Stimulated activated CD4-positive, alpha-beta T cell treated with anti-CD3 and anti-CD28 coated beads, TNF-alpha, amount 100 ng/mL, for 48 hours (primary cell): Measurements from ENCODE around the gene LPAR6.

ENCODE experiments used
- DNase-seq, 3 donors: peaks; one replicate each; pipeline ENCODE4 v3.0.0-alpha.2; 2020; ENCODE audit warnings: low read depth in 3 of 3

Gene LPAR6

DNA sequence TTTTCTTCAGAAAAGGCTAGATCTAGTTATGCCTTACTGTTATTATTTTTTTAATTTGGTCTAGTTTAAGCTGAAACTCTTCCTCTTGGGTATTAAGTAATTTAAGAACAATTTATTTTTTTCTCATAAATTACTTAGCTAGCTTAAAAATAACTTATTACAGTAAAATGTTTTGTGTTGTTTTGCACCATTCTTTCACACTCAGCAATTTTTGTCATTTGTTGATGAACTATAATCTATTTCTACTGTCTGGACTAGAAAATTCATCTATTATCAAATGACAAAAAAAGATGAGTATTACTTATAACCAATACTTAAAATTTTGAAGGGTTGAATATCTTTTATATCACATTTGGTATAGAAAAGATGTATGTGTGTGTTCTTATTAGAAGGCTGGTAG lies 1.6 kb upstream of the LPAR6 start:
- no peak for DNase-seq

- DNase-seq = peak in 1 of 3 donors; percentile 9
Measured at GRCh38 chr13:48411841-48412531, 927 bp downstream of the LPAR6 start.

- no peak for DNase-seq
Measured at GRCh38 chr13:48411147-48411794, 1.6 kb downstream of the LPAR6 start.

GRCh38 chr13:48410199-48410598 lies 2.7 kb downstream of the LPAR6 start:
- no peak for DNase-seq

DNA sequence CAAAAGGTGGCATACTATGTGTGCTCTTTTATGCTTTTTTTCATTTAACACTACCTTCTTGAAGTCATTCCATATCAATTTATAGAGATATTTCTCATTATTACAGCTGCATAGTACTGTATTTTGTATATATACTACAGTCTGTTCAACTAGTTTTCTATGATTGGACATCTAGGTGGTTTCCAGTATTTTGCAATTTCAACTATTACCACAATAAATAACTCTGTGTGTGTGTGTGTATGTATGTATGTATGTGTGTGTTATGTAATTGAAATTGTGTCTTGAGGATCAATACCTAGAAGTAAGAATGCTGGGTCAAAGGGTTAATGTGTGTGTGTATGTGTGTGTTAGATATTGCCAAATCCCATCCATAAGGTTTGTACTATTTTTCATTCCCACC lies 7.0 kb downstream of the LPAR6 start:
- no peak for DNase-seq

- no peak for DNase-seq
Measured at GRCh38 chr13:48404952-48405351, 8.0 kb downstream of the LPAR6 start.

DNA sequence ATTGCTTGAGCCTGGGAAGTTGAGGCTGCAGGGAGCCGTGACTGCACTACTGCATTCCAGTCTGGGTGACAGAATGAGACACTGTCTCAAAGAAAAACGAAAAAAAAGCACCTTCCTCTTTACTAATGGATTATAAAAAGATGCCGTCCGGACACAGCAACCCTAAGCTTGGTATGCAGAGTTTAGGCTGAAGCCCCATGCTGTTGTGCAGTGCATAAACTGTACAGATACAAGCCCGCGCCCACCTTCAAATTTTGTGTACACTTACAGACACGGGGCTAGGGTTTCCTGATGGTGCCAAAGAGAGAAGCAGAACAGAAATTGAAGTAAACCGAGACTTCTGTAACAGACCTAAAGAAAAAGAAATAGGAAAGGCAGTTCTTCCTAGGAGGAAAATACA lies 9.0 kb downstream of the LPAR6 start:
- no peak for DNase-seq

GRCh38 chr13:48403151-48403631 lies 9.7 kb downstream of the LPAR6 start:
- peak in 1 of 3 donors; percentile 12 for DNase-seq

GRCh38 chr13:48402325-48402932 lies 10.5 kb downstream of the LPAR6 start:
- peak in 1 of 3 donors; percentile 9 for DNase-seq

DNA sequence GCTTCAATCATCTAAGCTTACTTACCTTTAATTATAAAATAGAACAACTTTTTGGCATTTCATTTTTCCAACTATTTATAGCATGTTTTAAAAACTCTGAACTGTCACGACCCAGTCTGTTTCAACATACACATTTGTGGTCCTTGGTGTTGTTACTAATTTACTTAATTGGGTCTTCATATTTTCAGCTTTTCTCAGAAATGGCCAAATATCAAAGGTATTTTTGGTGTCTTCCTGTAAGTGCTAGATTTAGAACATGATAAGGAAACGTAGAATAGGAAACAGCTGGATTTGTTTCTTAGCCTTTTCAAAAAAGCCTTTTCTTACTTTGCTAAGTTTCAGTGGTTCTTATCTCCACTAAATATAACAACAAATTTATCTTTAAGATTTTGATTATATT lies 11.4 kb downstream of the LPAR6 start:
- DNase-seq = no peak

DNA sequence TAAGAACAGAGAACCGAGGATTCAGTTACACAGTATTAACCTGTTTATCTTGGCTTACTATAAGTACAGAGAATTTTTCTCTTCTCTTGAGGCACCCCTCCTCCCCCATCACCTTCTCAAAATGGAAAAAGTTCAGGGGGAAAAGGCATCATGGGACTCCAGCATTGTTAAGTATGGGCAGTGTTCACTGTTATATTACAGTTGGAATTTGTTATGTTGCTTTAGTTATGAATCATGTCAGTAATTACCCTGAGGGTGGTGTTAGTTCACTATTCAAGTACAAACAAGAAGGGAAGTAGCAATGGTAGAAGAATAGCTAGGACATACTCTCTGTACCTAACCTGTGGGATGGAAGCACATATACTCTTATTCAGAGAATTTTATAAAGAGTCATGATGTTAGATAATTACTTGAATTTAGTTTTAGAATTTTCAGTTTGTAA lies 12.0 kb downstream of the LPAR6 start:
- DNase-seq = no peak

GRCh38 chr13:48400090-48400694 lies 12.7 kb downstream of the LPAR6 start:
- DNase-seq = no peak

GRCh38 chr13:48398450-48399095 lies 14.3 kb downstream of the LPAR6 start:
- DNase-seq = no peak

DNA sequence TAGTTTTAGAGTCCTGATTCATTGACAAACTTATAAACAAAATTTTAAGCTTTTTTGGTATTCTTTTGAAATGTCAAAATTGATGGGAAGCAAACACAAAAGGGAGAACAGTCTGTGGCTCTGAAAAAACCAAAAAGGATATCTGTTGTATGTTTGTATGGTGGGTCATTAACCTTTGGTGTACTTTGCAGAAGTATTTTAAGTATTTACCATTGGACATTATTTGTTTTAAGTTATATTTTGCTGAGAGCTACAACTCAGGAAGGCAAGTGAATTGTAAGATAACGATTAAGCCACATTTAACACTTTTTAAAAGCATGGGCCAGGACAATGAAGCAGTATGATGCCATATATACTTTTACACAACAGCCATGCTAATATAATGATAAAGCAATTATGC lies 15.2 kb downstream of the LPAR6 start:
- DNase-seq = no peak

- no peak for DNase-seq
Measured at GRCh38 chr13:48393698-48394085, 19.2 kb downstream of the LPAR6 start.

DNA sequence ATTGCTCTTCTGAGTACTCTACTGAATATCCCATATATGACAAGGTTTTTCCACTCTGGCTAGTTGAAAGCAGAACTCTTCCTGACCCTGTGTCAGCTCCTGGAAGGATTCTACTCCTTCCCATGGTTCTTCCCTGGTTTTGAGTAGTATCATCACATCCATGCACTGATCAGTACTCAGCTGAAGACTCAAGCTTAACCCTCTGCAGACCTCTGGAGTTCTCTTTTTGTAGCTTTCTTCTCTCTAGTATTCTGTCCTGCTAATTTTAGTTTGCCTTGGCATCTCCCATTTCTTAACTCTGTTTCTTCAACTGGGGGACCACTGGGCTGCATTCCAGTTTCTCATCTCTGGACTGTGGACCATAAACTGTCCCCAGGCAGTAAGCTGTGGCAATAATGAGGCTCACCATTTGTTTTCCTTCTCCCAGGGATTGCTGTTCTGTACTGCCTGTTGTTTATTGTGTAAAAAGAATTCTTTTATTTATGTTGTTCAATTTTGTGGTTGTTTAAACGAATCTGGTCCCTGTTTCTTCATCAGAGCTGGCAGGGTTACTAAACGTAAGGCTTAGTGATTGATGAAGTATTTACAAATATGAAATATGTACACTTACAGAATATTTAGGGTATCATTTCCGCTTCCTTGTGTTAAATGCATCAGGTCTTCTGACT lies 19.7 kb downstream of the LPAR6 start:
- DNase-seq = no peak

GRCh38 chr13:48391257-48391656 lies 21.7 kb downstream of the LPAR6 start:
- DNase-seq = no peak

DNA sequence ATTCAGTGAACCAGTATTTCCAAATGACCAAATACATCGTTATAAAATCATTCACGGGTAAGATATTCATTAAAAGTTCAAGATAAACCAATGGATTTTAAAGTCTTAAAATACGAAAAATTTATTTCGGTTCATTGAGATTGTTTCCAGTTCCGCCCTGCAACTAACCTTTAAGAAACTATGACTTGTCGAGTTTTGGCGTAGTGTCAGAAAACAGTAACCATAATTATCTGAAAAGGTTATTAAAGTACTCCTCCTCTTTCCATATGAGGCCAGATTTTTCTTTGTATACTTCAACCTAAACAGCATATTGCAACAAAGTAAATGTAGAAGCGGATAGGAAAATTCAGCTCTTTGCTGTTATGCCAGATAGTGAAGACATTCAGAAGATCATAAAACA lies 26.1 kb downstream of the LPAR6 start:
- no peak for DNase-seq

GRCh38 chr13:48383384-48383783 lies 29.5 kb downstream of the LPAR6 start:
- no peak for DNase-seq

DNA sequence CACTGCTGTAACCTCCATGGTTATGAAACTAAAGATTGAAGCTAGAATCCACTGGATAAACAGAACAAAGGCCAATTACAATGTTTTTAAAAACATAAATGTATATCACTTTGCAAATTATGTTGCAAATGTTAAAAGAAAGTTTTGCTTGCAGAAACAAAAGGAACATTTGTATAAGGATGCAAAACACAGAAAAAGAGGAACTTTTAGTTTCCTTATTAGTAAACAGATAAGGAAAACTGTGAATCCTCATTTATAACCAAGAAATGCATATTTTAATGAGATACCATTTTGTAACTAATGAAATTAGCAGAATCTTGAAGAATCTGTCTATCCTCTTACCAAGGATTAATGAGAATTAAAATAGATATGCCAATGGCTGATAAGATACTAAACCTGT lies 32.3 kb downstream of the LPAR6 start:
- no peak for DNase-seq

GRCh38 chr13:48377857-48378256 lies 35.1 kb downstream of the LPAR6 start:
- no peak for DNase-seq

DNA sequence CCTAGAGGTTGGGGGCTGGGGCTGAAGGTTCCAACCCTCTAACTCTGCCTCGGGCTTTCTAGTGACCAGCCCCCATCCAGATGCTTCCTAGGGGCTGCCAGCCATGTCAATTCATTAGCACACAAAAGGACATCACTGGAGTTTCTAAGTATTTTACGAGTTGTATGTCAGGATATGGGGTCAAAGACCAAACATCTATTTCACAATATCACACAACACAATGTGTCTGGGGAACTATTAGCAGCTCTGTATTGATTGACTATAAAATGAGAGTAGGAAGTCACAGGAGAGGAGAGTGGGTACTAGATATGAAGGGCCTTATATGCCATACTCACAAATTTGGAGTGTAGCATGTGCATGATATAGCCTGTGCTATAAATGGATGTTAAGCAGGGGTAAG lies 42.1 kb downstream of the LPAR6 start:
- no peak for DNase-seq
